ENCODE data around the gene MLXIP.

DNA sequence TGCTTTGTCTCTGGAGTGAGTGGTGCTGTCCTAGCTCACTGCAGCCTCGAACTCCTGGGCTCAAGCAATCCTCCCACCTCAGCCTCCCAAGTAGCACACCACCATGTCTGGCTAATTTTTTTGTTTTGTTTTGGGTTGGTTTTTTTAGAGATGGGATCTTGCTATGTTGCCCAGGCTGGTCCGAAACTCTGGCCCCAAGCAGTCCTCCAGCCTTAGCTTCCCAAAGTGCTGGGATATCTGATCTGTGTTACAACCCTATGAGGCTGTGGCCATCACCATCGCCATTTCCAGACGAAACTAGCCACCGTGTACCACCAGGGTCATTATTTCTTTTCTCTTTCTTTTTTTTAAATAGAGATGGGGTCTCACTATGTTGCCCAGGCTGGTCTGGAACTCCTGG is 92.8 kb downstream of the MLXIP start:
- TF ChIP-seq, protein P1, sequence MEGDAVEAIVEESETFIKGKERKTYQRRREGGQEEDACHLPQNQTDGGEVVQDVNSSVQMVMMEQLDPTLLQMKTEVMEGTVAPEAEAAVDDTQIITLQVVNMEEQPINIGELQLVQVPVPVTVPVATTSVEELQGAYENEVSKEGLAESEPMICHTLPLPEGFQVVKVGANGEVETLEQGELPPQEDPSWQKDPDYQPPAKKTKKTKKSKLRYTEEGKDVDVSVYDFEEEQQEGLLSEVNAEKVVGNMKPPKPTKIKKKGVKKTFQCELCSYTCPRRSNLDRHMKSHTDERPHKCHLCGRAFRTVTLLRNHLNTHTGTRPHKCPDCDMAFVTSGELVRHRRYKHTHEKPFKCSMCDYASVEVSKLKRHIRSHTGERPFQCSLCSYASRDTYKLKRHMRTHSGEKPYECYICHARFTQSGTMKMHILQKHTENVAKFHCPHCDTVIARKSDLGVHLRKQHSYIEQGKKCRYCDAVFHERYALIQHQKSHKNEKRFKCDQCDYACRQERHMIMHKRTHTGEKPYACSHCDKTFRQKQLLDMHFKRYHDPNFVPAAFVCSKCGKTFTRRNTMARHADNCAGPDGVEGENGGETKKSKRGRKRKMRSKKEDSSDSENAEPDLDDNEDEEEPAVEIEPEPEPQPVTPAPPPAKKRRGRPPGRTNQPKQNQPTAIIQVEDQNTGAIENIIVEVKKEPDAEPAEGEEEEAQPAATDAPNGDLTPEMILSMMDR (conservative IDR thresholded peaks at IDR 0.05; ENCODE audit: low read length): no peak
- TF ChIP-seq EZH2phosphoT487 (IDR thresholded peaks at IDR 0.05; ENCODE audit: borderline replicate concordance, low read depth, low read length): no peak

Data from OCI-LY7 (cell line).